GM18520 (cell line): ENCODE data around the gene ZNF773.
"Not testable (repeated sequence)": the region's sequence is repeated elsewhere in the genome, so short reads cannot be mapped to it uniquely, and the experiment has no call there.

ENCODE experiments used
- ATAC-seq: cut with Tn5 transposase; IDR thresholded peaks from one replicate; pipeline ENCODE4 v1.9.1; 2021; ENCODE audit not compliant: unreplicated experiment

Gene ZNF773

GRCh38 chr19:57499680-57500395 is at the start of gene ZNF773:
Gene ZNF773, plus strand, starts transcription at chr19:57499938. Its CDS starts 143 bp downstream, at chr19:57500081.
- ATAC-seq = peak; percentile 99

- ATAC-seq = no peak
Observed at GRCh38 chr19:57452307-57452706, 47.4 kb upstream of the ZNF773 start.

- ATAC-seq = no peak
Observed at GRCh38 chr19:57465680-57466381, 33.9 kb upstream of the ZNF773 start.

GRCh38 chr19:57466489-57466888 is 33.2 kb upstream of the ZNF773 start:
- ATAC-seq = no peak

- no peak for ATAC-seq
Observed at GRCh38 chr19:57473646-57474045, 26.1 kb upstream of the ZNF773 start.

- no peak for ATAC-seq
Observed at GRCh38 chr19:57477191-57478008, 22.3 kb upstream of the ZNF773 start, which contains the start of gene ZNF772. Gene ZNF772, minus strand, starts transcription at chr19:57477566. Its CDS starts 257 bp downstream, at chr19:57477309.

- peak; percentile 95 for ATAC-seq
Observed at GRCh38 chr19:57487477-57488298, 12.1 kb upstream of the ZNF773 start, which contains the start of gene ZNF419. Gene ZNF419, plus strand, starts transcription at chr19:57487750. Its CDS starts 201 bp downstream, at chr19:57487951.

- not testable (repeated sequence) for ATAC-seq
Observed at GRCh38 chr19:57488299-57488644, 11.5 kb upstream of the ZNF773 start.

- ATAC-seq = not testable (repeated sequence)
Observed at GRCh38 chr19:57499332-57499679, 432 bp upstream of the ZNF773 start.

- ATAC-seq = not testable (repeated sequence)
Observed at GRCh38 chr19:57500400-57500799, 662 bp downstream of the ZNF773 start.

- ATAC-seq = no peak
Observed at GRCh38 chr19:57506163-57506562, 6.4 kb downstream of the ZNF773 start.

GRCh38 chr19:57511484-57511883 is 11.7 kb downstream of the ZNF773 start:
- ATAC-seq = no peak

GRCh38 chr19:57512845-57513244 is 13.1 kb downstream of the ZNF773 start:
- ATAC-seq = no peak

GRCh38 chr19:57515255-57515654 is 15.5 kb downstream of the ZNF773 start:
- no peak for ATAC-seq

- not testable (repeated sequence) for ATAC-seq
Observed at GRCh38 chr19:57518021-57518420, 18.3 kb downstream of the ZNF773 start.

GRCh38 chr19:57527136-57527881 is 27.6 kb downstream of the ZNF773 start, which contains the start of gene ZNF549:
Gene ZNF549, plus strand, starts transcription at chr19:57527356. Its CDS starts 218 bp downstream, at chr19:57527574.
- ATAC-seq = peak; percentile 84

- ATAC-seq = no peak
Observed at GRCh38 chr19:57537953-57538547, 38.3 kb downstream of the ZNF773 start.

GRCh38 chr19:57546513-57546912 is 46.8 kb downstream of the ZNF773 start:
- no peak for ATAC-seq

- ATAC-seq = no peak
Observed at GRCh38 chr19:57552432-57552831, 52.7 kb downstream of the ZNF773 start.
